Progenitor cell of endocrine pancreas (in vitro differentiated cells): ENCODE measurements around the gene TMEM9. TPM values are rescaled to one million over a fixed set of nuclear protein-coding genes. Genes with fewer than 3 reads are reported as not detected.

Experiments used
- DNase-seq: peaks from one replicate; pipeline ENCODE4 v3.0.0; 2021; ENCODE audit warnings: low spot score; ENCODE audit not compliant: unreplicated experiment
- H3K27ac Mint-ChIP-seq: 2 replicates; pipeline ENCODE4 v1.8.0; 2021; ENCODE audit warnings: mild to moderate bottlenecking, moderate library complexity, mixed read lengths
- H3K27me3 Mint-ChIP-seq: 2 replicates; pipeline ENCODE4 v1.8.0; 2021; ENCODE audit warnings: mixed read lengths
- H3K36me3 Mint-ChIP-seq: 2 replicates; pipeline ENCODE4 v1.8.0; 2022; ENCODE audit warnings: mixed read lengths; ENCODE audit not compliant: insufficient read depth
- H3K4me1 Mint-ChIP-seq: 2 replicates; pipeline ENCODE4 v1.8.0; 2021; ENCODE audit warnings: low read depth, mixed read lengths
- H3K4me3 Mint-ChIP-seq: 2 replicates; pipeline ENCODE4 v1.8.0; 2021; ENCODE audit warnings: low read depth, mild to moderate bottlenecking, moderate library complexity, mixed read lengths
- H3K9me3 Mint-ChIP-seq: 2 replicates; pipeline ENCODE4 v1.8.0; 2021; ENCODE audit warnings: low read depth, mixed read lengths
- total RNA-seq: library from RNA; stranded (reverse); gene quantifications from 2 replicates; pipeline ENCODE4 v1.2.1, GENCODE V29; 2021
- TF ChIP-seq, protein P1 (sequence below): fragments of 200-600 bp; sonication (generic); IDR thresholded peaks from one replicate; pipeline ENCODE4 v1.5.0; 2021; ENCODE audit warnings: antibody characterized with exemption, mild to moderate bottlenecking; ENCODE audit not compliant: unreplicated experiment

Gene TMEM9
- total RNA-seq, 1 donor from 2014 or later, result 146 TPM

DNA sequence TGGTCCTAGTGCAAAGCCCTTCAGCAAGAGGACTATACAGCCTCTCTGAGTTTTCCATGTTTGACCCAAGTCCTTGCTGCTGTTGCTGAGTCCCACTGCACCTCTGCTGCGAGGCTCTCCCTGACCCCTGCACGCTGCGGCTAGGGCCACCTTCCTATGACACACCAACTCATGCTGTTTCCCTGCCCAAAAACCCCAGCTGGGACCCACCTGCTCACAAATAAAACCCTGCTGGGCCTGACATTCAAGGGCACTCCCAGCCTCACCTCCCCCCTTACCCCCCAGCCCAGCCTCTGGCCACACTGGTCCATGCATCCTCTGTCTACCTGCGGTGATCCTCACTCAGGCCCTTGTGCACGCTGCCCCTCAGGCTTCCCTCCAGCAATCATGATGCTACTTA lies 15.0 kb downstream of the TMEM9 start:
- Mint-ChIP-seq H3K36me3 (peaks cover 29% of the 10 kb centered on the region), H3K4me1 (no peaks in the 10 kb centered on the region)

DNA sequence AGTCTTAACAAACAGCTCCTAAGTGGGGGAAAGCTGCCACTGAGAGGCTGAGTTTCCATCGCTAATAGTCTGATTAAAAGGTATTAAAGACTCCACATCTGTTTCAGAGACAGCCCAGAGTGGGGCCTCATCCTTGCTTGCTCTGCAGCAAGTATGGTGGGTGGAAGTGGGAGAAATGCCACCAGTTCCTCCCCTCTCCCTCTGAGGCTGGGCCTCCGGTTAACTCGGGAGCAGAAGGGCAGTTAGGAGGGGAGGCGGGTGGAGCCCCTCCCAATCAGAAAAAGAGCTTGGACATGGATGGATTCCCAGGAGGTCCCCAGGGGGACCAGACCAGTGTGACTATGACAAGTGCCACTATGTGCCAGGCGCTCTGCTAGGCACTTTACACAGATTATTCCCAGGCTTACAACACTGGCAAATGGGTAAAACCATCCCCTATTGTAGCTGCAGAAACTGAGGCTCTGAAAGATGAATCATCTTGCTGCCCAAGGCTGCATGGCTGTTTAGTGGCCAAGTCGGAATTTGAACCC lies 15.9 kb downstream of the TMEM9 start:
- Mint-ChIP-seq H3K4me1 (no peaks in the 10 kb centered on the region), H3K27ac (no peak overlapping the region), H3K9me3 (no peaks in the 10 kb centered on the region), H3K36me3 (peaks cover 26% of the 10 kb centered on the region), H3K27me3 (no peaks in the 10 kb centered on the region), H3K4me3 (no peak overlapping the region)
- TF ChIP-seq, protein P1, sequence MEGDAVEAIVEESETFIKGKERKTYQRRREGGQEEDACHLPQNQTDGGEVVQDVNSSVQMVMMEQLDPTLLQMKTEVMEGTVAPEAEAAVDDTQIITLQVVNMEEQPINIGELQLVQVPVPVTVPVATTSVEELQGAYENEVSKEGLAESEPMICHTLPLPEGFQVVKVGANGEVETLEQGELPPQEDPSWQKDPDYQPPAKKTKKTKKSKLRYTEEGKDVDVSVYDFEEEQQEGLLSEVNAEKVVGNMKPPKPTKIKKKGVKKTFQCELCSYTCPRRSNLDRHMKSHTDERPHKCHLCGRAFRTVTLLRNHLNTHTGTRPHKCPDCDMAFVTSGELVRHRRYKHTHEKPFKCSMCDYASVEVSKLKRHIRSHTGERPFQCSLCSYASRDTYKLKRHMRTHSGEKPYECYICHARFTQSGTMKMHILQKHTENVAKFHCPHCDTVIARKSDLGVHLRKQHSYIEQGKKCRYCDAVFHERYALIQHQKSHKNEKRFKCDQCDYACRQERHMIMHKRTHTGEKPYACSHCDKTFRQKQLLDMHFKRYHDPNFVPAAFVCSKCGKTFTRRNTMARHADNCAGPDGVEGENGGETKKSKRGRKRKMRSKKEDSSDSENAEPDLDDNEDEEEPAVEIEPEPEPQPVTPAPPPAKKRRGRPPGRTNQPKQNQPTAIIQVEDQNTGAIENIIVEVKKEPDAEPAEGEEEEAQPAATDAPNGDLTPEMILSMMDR, result no peak
- DNase-seq, result no peak

More for the DNA sequence above, 15.0 kb downstream of the TMEM9 start:
- H3K27me3 Mint-ChIP-seq, result no peaks in the 10 kb centered on the region
- H3K27ac Mint-ChIP-seq, result no peak overlapping the region
- no peak for DNase-seq
- no peak overlapping the region for H3K4me3 Mint-ChIP-seq
- TF ChIP-seq, protein P1, result no peak
- H3K9me3 Mint-ChIP-seq, result no peaks in the 10 kb centered on the region

DNA sequence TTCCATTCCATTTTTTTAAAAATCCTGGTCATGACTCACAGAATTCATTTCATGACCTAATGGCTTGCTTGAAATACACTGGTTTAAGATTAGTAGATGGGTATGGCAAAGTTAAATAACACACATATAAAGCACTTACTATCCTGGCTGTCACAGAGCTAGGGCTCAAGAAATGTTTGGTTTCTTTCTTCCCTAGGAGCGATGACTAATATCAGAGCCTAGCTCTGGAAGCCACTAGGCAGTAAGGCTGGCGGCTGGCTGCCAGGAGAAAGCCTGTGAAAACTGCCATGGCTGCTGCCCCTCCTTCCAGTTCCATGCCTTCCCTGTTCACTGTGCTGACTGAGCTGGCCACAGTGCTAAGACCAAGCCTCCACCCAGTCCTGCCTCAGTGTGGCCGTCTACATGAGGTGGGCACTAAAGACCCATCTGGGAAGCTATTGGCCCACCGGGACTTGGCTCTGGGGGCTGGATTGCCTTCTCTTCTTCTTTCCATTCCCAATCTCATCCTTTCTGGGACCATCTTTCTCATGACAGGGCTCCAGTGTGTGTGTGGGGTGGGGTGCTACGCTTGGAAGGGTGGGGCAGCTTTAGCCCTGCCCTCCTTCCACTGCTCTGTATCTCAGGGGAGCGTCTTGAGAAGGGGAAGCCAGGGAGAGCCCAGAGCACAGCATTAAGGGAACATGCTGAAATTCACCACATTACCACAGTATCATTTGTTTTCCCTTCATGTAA lies 16.5 kb downstream of the TMEM9 start:
- peaks cover 27% of the 10 kb centered on the region for H3K36me3 Mint-ChIP-seq
- no peak overlapping the region for H3K27ac Mint-ChIP-seq

DNA sequence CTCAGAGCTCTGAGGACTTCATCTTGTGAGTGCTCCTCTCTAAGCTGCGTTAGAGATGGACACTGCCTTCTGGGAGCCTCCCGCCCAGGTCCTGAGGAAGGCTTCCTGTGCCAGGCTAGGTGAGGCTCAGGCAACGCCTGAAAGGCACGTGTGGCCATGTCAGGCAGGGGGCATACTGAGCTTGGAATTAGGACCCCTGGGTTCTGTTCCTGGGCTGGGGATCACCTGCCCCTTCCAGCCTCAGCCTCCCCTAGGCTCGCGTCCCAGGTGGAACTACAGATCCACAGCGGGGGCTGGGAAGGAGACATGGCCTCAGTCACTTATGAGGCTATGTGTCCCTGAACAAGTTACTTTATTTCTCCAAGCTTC lies 17.3 kb downstream of the TMEM9 start:
- H3K4me1 Mint-ChIP-seq, result no peaks in the 10 kb centered on the region
- H3K9me3 Mint-ChIP-seq, result no peaks in the 10 kb centered on the region
- H3K36me3 Mint-ChIP-seq, result peaks cover 27% of the 10 kb centered on the region
- no peaks in the 10 kb centered on the region for H3K27me3 Mint-ChIP-seq
- no peak overlapping the region for H3K4me3 Mint-ChIP-seq
- no peak for DNase-seq
- TF ChIP-seq, protein P1, result no peak
- no peak overlapping the region for H3K27ac Mint-ChIP-seq

More for the DNA sequence above, 16.5 kb downstream of the TMEM9 start:
- Mint-ChIP-seq H3K4me1 (no peaks in the 10 kb centered on the region), H3K9me3 (no peaks in the 10 kb centered on the region), H3K27me3 (no peaks in the 10 kb centered on the region), H3K4me3 (no peak overlapping the region)
- TF ChIP-seq, protein P1, result no peak
- DNase-seq, result no peak

DNA sequence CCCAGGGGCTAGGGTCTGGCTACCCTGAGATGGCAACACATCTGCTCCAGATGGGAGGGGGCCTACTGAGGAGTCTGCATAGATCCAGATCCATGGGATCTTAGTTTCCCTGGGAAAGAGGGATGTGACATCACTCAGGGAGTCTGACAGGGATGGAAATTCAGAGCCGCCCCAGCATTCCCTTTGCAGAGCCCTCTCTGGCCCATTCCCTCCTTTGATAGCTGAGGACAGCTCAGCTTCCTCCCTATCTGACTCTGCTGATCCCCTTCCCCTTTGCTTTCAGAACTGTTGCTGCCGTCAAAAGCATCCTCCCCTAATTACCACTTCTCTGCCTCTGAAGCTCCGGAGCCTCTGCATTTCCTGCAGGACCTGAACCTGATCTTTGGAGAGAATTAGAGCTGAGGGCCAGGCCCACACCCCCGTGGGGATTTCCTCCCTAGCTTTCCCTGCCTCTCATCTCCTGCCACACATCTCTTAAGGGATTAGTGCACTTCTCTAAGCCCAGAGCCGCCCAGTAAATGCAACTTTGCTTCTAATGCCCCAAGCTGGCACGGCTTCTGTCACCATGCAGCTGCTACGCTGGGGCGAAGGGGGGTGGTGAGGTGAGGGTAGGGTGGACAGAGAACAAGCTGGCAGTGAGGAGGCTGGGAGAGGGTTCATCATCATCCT lies 17.8 kb downstream of the TMEM9 start:
- Mint-ChIP-seq H3K36me3 (peaks cover 29% of the 10 kb centered on the region), H3K9me3 (no peaks in the 10 kb centered on the region), H3K27ac (no peak overlapping the region), H3K4me3 (no peak overlapping the region), H3K4me1 (no peaks in the 10 kb centered on the region), H3K27me3 (no peaks in the 10 kb centered on the region)
- DNase-seq, result no peak
- TF ChIP-seq, protein P1, result no peak
